ELF-1 (cell line): ENCODE results near the gene WNT6.
"Not testable (repeated sequence)": the region's sequence is repeated elsewhere in the genome, so short reads cannot be mapped to it uniquely, and the experiment has no call there.

Source experiments
- DNase-seq: peaks from one replicate; pipeline ENCODE4 v3.0.0-alpha.2; 2016; ENCODE audit warnings: low read depth, low spot score

WNT6 gene

DNA sequence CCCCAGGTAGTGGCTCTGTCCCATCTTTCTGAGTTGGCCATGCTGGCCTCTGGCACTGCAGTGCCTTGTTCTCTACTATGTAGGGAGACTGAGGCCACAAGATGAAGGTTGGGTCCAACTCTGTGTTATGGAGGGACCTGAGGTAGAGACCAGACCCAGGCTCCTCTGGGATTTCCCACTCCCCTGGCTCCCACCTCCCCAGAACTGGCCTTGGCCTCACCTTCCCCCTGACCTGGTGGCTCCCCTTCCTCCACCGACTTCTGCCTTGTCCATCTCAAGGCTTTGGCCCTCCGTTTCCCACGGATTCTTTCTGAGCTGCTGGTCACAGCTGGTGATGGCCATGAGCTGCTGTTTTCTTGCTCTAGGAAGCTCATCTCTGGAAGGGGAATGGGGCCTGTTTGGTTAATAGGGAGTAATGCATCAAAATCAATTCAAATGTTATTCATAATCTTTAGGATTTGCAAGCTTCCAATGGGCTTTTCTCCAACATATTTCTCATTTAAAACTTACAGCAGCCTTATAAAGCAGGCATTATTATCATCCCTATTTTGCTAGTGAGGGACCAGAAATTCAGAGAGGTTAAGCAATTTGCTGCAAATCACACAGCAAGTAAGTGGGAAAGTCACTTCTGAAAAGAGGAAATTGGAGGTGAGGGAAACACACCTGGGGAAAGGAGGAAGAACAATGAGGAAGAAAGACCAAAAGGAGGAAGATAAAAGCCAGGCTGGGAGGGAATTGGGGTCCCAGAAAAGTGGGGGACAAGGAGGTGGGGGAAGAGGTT is 28.9 kb upstream of the WNT6 start:
- DNase-seq: no peak

DNA sequence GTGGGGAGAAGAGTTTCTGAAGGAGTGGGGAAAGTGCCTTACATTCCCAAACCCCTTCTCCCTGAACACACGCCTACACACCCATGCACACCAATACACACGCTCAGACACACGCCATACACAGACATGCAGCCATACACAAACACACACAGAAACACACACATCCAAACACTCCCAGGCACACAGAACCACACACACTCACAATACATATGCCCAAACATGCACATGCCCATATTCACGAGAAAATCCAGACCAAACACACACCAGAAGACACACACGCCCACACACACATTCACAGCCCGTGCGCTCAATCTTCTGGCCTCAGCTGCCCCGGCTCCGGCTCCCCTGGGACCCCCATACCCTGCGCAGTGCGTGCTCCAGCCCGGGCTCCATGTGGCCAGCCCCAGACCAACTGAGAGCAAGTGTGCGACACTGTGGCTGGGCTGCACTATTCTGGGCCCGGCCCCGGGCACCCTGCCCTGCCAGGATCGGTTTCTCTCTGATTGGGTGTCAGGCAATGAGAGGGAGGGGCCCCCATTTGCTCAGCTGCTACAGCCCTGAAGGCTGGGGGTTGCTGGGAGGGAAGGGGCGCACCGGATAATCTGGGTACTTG is 28.1 kb upstream of the WNT6 start, which contains the start of gene PRKAG3:
Gene PRKAG3, minus strand, starts transcription at position 426 of the 613 bp plus-strand sequence.
- no peak for DNase-seq

DNA sequence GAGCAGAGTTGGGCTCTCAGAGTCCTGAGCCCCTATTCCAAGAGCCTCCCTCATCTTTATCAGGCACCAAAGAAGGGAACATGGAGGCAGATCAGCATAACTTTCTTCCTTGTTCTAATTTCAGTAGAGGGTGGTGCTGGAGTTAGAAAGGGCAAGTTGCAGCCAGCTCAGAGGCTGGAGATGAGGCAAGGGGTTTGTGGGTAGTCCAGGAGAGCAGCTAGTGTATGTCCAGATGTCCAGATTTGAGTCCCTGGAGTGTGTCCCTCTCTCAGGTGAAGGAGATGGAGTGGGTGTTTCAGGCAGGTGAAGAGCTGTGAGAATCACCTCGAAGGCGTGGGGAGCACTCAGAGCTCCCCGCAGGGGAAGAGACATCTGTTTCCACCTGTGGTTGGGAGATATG is 27.5 kb upstream of the WNT6 start:
- DNase-seq: no peak

DNA sequence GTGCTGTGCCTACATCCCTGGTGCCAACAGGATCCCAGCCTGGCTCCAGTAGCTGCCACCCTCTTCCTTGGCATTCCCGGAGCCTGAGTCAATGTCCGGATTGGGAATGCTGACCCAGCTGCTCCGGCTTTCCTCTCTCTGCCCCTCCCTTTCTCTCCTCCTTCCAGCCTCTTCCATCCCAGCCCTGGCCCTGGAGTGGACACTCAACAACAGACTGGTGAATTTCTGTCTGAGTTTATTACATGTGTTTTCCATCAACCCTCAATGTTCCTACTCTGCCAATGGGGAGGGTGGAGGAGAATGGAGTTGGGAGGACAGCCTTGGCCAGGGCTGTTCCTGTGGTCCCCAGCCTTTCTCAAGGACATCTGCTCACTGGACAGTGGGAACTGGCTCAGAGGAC is 27.1 kb upstream of the WNT6 start:
- no peak for DNase-seq

DNA sequence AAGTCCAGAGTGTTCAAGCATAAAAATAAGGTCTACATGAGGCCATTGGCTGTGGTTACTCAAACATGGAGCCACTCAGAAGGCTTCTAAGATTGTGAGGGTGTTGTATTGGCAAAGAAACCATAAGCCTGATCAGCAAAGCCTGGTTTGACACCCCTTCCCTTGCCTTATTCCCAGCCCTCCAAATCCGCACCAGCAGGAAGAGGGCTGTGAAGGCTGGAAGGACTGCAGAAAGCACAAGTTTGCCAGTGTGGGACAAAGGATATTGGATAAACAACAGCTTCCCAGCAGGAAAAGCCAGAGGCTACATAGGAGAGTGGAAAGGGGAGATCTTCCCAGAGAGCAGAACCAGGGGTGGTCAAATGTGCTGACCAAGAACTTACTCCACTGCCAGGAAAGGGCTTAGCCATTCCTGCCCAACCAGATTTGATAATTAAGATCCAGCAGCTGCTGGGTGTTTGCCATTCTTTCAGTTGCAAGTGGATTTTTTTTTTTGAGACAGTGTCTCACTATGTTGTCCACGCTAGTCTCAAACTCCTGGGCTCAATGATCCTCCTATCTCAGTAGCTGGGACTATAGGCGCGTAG is 26.5 kb upstream of the WNT6 start:
- peak; percentile 49 for DNase-seq

DNA sequence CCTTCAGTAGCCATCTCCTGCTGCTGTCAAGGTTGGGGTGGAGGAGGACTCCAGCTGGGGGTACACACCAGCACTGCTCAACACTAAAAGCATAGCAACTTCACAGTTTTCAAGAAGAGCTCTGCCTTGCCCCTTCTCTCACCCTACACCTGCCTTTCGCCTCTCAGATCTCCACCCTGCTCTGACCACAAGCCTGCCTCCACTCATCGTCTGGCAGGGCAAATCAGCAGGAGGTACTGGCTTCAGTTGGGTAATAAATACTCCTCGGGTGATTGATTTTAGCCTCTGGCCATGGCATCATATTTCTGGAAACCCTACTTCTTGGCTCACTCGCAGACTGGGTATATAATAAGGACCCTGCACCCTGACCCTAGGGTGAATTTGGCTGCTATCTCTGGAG is 24.9 kb upstream of the WNT6 start:
- no peak for DNase-seq

DNA sequence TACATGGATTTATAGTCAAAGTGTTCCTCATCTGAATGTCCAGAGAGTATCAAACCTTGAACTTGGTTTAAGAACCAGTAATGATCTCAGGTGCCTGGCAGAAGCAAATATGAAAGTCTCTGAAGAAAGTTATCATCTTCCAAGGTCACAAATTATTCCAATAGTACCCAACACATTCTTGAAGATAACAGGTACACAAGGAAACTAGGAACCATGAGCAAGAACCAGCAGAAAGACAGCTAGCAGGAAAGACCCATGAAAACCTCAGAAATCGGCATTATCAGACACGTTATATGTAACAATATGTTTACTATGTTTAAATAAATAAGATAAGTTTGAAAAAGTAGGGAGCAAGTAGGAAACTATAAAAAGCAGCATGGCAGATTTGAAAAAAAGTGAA is 22.1 kb upstream of the WNT6 start:
- DNase-seq: no peak

DNA sequence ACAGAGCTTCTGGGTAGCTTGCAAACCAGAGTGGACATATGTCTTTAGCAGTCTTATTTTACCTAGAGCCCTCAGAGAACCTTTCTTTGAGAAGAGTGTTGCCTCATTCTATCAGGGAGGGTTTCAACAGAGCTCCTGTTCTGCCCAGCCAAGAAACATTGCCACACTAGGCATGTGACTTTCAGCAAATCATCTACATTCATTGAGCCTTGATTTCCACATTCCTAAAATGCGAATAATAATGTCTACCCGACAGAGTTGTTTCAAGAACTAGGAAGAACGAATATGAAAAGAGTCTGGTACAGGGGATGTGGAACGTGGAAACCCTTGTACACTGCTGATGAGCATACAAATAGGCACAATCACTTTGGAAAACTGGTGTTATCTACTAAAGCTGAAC is 20.2 kb upstream of the WNT6 start:
- no peak for DNase-seq

DNA sequence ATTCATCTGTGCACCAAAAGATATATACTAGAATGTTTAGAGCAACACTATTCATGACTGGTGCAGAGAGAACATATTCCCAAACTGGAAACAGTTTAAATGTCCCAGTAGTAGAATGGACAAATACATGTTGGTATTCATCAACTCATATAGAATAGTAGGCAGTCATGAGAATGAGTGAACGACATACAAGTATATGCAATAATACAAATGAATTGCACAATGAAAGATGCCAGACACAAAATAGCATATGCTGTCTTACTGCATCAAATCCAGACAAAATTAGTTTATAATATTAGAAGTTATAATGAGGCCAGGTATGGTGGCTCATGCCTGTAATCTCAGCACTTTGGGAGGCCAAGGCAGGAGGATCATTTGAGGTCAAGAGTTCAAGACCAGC is 19.7 kb upstream of the WNT6 start:
- DNase-seq: no peak

DNA sequence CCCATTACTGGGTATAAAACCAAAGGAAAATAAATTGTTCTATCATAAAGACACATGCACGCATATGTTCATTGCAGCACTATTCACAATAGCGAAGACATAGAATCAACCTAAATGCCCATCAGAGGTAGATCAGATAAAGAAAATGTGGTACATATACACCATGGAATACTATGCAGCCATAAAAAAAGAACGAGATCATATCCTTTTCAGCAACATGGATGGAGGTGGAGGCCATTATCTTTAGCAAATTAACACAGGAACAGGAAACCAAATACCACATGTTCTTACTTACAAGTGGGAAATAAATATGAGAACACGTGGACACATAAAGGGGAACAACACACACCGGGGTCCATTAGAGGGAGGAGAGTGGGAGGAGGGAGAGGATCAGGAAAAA is 15.3 kb upstream of the WNT6 start:
- DNase-seq: not testable (repeated sequence)

DNA sequence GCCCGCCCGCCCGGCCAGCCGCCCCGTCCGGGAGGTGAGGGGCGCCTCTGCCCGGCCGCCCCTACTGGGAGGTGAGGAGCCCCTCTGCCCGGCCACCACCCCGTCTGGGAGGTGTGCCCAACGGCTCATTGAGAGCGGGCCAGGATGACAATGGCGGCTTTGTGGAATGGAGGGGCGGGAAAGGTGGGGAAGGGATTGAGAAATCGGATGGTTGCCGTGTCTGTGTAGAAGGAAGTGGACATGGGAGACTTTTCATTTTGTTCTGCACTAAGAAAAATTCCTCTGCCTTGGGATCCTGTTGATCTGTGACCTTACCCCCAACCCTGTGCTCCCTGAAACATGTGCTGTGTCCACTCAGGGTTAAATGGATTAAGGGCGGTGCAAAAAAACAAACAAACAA is 12.6 kb upstream of the WNT6 start:
- DNase-seq: not testable (repeated sequence)

DNA sequence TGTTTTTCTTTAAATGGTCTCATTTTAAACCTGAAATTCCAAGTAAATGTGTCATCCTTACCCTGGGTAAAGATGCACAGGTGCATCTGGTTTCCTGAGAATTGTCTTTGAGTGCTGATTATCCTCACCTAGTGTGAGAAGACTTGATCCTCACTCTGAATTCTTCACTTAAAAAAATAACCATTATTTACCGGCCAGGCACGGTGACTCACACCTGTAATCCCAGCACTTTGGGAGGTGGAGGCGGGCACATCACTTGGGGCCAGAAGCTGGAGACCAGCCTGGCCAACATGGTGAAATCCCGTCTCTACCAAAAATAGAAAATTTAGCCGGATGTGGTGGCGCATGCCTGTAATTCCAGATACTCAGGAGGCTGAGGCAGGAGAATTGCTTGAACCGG is 9.9 kb upstream of the WNT6 start:
- no peak for DNase-seq

DNA sequence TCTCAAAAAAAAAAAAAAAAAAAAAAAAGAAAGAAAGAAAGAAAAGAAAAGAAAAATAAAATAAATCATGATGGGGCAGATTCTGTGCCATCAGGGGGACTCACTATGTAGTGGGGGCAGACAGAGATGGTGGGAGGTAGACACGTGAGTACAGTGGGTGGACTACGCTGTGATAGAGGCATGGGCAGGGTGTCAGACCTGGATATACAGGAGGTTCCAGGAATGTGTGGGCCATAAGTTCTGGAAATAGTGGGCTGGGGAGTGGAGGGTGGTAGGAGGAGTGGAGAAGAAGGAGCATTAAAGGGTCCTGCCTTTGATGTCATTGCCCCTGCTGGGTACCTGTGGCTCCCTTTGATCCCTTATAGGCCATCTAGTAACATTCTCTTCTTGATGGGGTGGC is 8.8 kb upstream of the WNT6 start:
- no peak for DNase-seq

DNA sequence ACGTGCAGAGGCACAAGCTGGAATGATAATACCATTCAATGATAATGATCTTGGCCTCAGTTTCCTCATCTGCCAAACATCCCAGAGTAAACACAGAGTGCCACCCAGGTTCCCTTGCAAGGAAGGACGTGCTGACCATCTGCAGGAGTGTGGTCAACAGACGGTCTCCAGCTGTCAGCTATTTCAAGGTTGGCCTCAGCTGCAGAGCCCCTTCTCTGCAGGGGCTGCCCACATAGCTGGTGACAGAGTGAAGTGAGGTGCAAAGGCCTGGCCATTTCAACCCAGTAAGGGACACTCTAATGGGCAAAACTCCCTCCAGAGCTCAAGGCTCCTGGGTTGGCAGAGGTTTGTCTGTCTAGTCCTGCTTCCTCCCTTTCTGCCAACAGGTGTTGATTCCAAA is 8.3 kb upstream of the WNT6 start:
- DNase-seq: no peak

DNA sequence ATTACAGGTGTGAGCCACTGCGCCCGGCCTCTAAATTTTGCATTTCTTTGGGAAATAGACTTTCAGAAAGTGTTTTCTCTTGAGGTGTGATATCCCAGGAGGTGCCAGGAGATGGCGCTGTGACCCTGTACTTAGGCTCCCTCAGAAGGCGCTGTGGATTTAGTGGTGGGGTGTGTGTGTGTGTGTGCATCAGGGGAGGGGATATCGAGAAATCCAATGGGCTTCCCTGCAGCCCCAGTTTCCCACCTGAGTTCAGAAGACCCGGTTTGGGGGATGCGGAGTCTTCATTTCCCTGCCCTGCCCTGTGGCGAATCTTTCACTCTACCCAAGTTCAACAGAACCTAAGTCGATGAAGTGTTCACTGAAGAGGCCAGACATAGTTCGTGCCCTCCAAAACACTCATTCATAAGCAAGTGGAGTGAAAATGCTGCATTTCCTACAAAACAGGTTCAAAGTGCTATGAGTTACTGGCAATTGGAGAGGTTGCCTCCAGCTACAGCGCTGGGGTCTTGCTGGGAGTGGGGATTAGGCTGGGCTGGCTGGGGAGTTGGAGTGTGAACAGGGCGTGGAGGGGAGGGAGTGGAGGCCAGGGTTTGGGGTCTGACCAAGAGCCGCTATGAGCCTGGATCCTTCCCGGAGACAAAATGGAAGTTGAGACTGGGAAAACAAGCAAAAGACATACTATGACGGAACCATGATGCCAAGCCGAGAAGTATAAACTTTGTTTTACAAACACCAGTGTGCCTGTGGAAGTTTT is 6.5 kb upstream of the WNT6 start:
- DNase-seq: peak; percentile 85

DNA sequence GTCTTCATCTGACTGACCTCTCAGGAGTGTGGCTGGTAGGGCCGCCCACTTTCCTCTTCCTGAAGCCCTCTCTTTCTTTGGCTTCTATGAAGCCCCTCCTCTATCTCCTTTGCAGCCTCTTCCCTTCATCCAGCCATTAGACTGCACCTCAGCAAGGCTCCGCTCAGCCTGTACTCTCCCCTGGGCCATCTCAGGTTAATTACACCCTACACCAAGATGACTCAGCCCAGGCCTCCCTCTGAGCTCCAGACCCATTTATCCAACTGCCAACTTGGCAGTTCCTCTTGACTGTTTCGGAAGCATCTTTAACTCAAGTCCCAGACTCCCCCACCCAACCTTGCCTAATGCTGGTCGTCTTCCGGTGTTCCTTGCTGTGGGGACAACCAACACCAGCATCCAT is 5.8 kb upstream of the WNT6 start:
- peak; percentile 86 for DNase-seq

DNA sequence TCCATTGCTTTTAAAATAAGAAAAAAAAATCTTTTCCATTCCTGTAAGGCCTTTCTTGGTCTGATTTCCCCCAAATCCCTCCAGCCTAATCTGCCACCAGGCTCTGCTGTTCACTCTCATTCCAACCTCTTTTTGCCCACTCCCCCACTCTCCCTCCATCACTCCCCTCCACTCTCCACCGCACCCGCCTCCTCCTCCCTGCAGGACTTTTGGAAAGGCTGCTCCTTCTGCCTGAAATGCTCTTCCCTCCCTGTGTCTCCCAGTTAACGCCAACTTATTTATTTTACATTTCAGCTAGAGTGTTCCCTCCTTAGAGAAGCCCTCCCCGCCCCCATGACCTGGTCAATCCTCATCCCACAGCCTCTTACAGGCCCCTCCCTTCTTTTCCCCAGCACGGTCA is 4.7 kb upstream of the WNT6 start:
- DNase-seq: no peak

DNA sequence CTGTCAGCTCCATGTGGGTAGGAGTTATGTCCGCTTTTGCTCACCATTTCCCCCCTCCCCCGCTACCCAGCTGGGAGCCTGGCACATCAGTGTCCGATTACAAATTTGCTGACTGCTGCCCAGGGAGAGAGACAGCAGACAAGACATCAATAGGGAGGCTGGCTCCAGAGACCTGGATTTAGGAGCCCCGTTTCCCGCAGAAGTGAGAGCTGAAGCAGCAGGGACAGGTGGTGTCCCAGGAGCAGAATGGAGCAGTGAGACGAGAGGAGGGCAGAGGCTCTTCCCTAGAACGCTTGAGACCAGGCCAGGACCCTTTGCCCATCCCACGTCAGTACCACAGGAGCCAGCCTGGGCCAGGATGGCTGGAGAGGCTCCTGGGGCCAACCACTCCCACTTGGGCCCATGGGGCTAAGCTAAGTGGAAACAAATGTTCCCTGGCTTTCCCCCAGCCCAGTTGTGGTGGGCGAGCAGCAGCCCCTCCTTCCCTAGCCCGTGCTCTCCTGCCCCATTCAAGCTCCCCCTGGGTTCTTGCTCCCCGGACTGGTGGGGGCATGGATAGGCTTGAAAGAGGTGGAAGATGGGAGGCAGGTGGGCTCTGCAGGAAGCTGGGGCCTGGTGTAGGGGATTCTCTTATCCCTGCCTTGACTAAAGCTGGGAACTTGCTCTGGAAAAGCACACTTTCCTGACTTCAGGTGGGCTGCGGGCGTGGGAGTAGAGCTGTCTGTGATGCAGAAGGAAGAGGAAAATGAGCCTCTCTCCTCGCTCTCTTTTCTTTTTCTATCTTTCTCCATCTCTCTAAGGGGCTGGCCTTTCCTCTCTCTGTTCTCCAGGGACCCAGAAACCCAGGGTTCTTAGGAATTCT is 4.1 kb upstream of the WNT6 start:
- DNase-seq: no peak

DNA sequence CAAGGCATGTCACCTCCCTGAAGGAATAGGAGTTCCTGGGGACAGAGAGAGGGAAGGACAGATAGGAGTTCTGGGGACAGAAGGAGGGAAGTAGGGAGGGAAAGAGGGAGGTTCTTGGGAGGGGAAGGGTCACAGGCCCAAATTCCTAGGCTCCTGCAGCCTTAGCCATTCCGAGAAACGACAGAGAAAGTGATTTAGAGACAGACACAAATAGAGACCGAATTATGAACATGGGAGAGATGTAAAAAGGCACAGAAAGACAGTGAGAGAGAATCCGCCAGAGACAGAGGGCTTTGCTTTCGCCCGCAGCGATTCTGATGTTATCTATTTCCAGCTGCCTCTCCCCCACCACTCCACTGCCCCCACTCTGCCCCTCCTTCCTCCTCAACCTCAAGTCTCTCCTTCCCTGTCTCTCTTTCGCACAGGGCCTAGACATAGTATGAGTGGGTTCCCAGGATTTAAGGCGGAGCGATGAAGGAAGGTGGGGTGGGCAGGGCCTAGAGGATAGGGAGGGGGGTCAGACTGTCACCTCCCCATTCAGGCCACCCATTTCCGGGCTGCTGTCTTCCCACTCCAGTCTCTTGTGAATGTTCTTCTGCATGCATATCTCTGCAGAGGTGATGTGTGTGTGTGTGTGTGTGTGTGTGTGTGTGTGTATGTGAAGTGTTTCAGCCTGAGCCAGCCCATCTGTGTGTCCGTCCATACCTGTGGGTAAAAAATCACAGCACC is 3.3 kb upstream of the WNT6 start:
- DNase-seq: peak; percentile 78

DNA sequence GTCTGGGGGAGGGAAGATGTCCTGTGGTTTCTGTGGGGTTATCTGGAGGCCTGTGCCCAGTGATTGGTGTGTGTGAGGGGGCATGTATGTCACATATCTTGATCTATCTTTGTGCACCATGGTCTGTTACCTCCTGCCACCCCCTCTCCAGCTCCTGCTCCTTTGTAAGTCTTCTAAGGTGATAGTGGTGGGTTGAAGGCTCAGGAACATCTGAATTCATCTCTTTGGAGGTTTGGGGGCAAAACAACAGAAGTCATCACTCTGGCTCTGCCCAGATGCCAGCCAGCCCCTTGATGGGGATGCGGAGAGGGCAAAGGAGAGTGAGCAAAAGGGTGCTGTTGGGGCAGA is 2.7 kb upstream of the WNT6 start:
- DNase-seq: no peak
